Peyer's patch (tissue), 4 donors: ENCODE data around the gene KCNN1. TPM values are rescaled to one million over a fixed set of nuclear protein-coding genes. Genes with fewer than 3 reads are reported as not detected.

ENCODE experiments used
- DNase-seq, 3 donors: peaks; one replicate each; pipeline ENCODE4 v3.0.0-alpha.2; 2017 to 2019
- H3K27ac ChIP-seq, 4 donors: fragments of 200-600 bp; sonication (generic); one replicate each; pipeline ENCODE4 v1.5.1; 2016 to 2019
- H3K27me3 ChIP-seq, 2 donors: fragments of 200-600 bp; sonication (generic); one replicate each; pipeline ENCODE4 v1.5.1; 2019
- H3K36me3 ChIP-seq, 3 donors: fragments of 200-600 bp; sonication (generic); one replicate each; pipeline ENCODE4 v1.5.1; 2016 to 2019
- H3K4me1 ChIP-seq, 4 donors: fragments of 200-600 bp; sonication (generic); one replicate each; pipeline ENCODE4 v1.5.1; 2016 to 2019
- H3K4me3 ChIP-seq, 4 donors: fragments of 200-600 bp; sonication (generic); 1 replicate in 3 of 4; 2 replicates in 1 of 4; pipeline ENCODE4 v1.5.1; 2016 to 2019; ENCODE audit warnings: mild to moderate bottlenecking in 1 of 4
- H3K9me3 ChIP-seq, 4 donors: fragments of 200-600 bp; sonication (generic); one replicate each; pipeline ENCODE4 v1.5.1; 2016 to 2019; ENCODE audit warnings: mild to moderate bottlenecking in 1 of 4
- POLR2A ChIP-seq, 2 donors: fragments of 450-650 bp; IDR thresholded peaks; one replicate each; pipeline ENCODE4 v1.5.1; 2017; ENCODE audit warnings: antibody characterized with exemption in 2 of 2, mild to moderate bottlenecking in 2 of 2, moderate library complexity in 2 of 2
- total RNA-seq, 4 donors: library from RNA; depleted of rRNA; stranded (reverse); fragments of >200 nt; gene quantifications; one replicate each; pipeline ENCODE4 v1.1.0, GENCODE V29; 2016
- TF ChIP-seq, protein P1 (sequence below), 6 experiments: fragments of 450-650 bp in 4 of 6; fragments of 200-600 bp in 2 of 6; sonication (generic) in 1 of 6; IDR thresholded peaks; one replicate each; pipeline ENCODE4 v1.5.1; 2017 to 2019; ENCODE audit warnings: antibody characterized with exemption in 6 of 6, mild to moderate bottlenecking in 3 of 6, moderate library complexity in 1 of 6

KCNN1 gene
- total RNA-seq, 4 donors from 2014 or later, result not detected

- no peak overlapping the region for H3K4me3 ChIP-seq
- H3K27me3 ChIP-seq, result no peaks in the 10 kb centered on the region
- H3K9me3 ChIP-seq, result no peaks in the 10 kb centered on the region
- H3K36me3 ChIP-seq, result no peaks in the 10 kb centered on the region
- no peak overlapping the region for H3K27ac ChIP-seq
- no peaks in the 10 kb centered on the region for H3K4me1 ChIP-seq
- TF ChIP-seq POLR2A (IDR thresholded peaks at IDR 0.05), result no peak
- TF ChIP-seq, protein P1, sequence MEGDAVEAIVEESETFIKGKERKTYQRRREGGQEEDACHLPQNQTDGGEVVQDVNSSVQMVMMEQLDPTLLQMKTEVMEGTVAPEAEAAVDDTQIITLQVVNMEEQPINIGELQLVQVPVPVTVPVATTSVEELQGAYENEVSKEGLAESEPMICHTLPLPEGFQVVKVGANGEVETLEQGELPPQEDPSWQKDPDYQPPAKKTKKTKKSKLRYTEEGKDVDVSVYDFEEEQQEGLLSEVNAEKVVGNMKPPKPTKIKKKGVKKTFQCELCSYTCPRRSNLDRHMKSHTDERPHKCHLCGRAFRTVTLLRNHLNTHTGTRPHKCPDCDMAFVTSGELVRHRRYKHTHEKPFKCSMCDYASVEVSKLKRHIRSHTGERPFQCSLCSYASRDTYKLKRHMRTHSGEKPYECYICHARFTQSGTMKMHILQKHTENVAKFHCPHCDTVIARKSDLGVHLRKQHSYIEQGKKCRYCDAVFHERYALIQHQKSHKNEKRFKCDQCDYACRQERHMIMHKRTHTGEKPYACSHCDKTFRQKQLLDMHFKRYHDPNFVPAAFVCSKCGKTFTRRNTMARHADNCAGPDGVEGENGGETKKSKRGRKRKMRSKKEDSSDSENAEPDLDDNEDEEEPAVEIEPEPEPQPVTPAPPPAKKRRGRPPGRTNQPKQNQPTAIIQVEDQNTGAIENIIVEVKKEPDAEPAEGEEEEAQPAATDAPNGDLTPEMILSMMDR (IDR thresholded peaks at IDR 0.05), result no peak
- no peak for DNase-seq
Measured at GRCh38 chr19:17988161-17988560, 21.3 kb downstream of the KCNN1 start.

DNA sequence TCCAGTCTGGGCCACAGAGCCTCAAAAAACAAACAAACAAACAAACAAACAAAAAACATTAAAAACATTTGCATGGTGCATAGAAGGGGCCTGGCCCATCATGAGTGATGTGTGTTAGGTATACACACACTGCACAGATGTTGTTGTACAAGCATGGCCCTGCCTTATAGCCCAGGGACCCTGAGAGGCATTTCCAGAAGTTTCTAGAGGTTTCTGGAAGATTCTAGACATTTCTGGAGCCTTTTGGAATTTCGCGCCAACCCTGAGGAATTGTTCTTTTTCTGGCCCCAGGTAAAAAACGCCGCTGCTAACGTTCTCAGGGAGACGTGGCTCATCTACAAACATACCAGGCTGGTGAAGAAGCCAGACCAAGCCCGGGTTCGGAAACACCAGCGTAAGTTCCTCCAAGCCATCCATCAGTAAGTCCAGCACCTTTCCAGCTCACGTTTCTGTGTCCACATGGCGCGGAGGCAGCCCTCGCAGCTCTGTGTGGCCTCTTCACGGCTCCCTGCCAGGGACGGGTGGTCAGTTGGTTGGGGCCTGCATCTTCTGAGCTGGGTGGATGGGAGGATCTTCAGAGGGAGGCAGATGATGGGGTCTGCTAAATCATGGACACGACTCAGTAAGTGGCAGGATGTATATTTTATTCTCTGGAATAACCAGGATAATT is 22.7 kb downstream of the KCNN1 start:
- Histone ChIP-seq H3K27me3 (no peaks in the 10 kb centered on the region), H3K9me3 (no peaks in the 10 kb centered on the region), H3K36me3 (no peaks in the 10 kb centered on the region), H3K27ac (no peak overlapping the region), H3K4me1 (no peaks in the 10 kb centered on the region), H3K4me3 (no peak overlapping the region)
- DNase-seq, result no peak
- TF ChIP-seq, protein P1 (IDR thresholded peaks at IDR 0.05), result no peak
- TF ChIP-seq POLR2A (IDR thresholded peaks at IDR 0.05), result no peak

DNA sequence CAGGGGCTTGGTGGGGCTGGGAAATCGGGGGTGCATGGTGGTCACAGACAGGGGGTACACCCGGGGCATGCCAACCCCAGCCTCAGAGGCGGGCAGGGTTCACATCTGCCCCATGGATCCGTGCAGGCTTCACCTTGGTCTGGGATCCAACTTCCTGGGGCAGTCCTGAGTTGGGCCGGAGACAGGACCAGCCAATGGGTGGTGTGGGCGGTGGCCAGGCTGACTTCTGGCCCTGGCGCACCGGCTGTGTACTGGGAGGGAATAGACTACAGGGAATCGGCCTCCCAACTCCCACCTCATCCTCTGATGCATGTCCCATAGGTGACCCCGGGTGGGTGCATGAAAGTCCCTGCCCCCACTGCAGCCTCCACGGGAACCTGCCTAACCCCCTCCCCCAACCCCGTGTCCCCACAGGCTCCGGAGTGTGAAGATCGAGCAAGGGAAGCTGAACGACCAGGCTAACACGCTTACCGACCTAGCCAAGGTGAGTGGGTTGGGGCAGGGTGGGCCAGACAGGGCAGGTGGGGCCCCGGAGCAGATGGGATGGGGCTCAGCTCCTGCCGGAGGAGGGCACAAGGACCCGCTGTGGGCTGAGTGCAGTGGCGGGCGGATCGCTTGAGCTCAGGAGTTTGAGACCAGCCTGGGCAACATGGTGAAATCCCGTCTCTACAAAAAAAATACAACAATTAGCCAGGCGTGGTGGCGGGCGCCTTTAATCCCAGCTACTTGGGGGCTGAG is 26.3 kb downstream of the KCNN1 start:
- no peaks in the 10 kb centered on the region for H3K9me3 ChIP-seq
- TF ChIP-seq, protein P1 (IDR thresholded peaks at IDR 0.05), result no peak
- TF ChIP-seq POLR2A (IDR thresholded peaks at IDR 0.05), result no peak
- no peaks in the 10 kb centered on the region for H3K4me1 ChIP-seq
- no peak overlapping the region for H3K4me3 ChIP-seq
- no peak for DNase-seq
- no peaks in the 10 kb centered on the region for H3K27me3 ChIP-seq
- H3K27ac ChIP-seq, result no peak overlapping the region
- H3K36me3 ChIP-seq, result no peaks in the 10 kb centered on the region

- Histone ChIP-seq H3K36me3 (no peaks in the 10 kb centered on the region), H3K9me3 (no peaks in the 10 kb centered on the region), H3K27me3 (no peaks in the 10 kb centered on the region), H3K27ac (no peak overlapping the region), H3K4me3 (no peak overlapping the region), H3K4me1 (peaks cover 0 to 8% (median 0%) of the 10 kb centered on the region in 4 donors)
- TF ChIP-seq, protein P1 (IDR thresholded peaks at IDR 0.05), result peak; percentile 95 to 99 (median 98)
- TF ChIP-seq POLR2A (IDR thresholded peaks at IDR 0.05), result no peak
- DNase-seq, result peak; percentile 82 to 94 (median 91)
Measured at GRCh38 chr19:17996826-17997316, 30.0 kb downstream of the KCNN1 start.

GRCh38 chr19:17997969-17998826 is 31.3 kb downstream of the KCNN1 start:
- no peaks in the 10 kb centered on the region for H3K36me3 ChIP-seq
- H3K9me3 ChIP-seq, result no peaks in the 10 kb centered on the region
- H3K27ac ChIP-seq, result no peak overlapping the region
- TF ChIP-seq, protein P1 (IDR thresholded peaks at IDR 0.05), result peak in 1 of 6 experiments; percentile 15
- no peak for TF ChIP-seq POLR2A (IDR thresholded peaks at IDR 0.05)
- H3K27me3 ChIP-seq, result no peaks in the 10 kb centered on the region
- H3K4me3 ChIP-seq, result no peak overlapping the region
- peak in 1 of 3 donors; percentile 73 for DNase-seq
- peaks cover 0 to 21% (median 4%) of the 10 kb centered on the region in 4 donors for H3K4me1 ChIP-seq
